ENCODE data around the gene SMIM43.
A peak's percentile ranks its signal among the peaks of the same experiment; 100 is the strongest.
"Not testable (repeated sequence)": the region's sequence is repeated elsewhere in the genome, so short reads cannot be mapped to it uniquely, and the experiment has no call there.

SMIM43 gene

DNA sequence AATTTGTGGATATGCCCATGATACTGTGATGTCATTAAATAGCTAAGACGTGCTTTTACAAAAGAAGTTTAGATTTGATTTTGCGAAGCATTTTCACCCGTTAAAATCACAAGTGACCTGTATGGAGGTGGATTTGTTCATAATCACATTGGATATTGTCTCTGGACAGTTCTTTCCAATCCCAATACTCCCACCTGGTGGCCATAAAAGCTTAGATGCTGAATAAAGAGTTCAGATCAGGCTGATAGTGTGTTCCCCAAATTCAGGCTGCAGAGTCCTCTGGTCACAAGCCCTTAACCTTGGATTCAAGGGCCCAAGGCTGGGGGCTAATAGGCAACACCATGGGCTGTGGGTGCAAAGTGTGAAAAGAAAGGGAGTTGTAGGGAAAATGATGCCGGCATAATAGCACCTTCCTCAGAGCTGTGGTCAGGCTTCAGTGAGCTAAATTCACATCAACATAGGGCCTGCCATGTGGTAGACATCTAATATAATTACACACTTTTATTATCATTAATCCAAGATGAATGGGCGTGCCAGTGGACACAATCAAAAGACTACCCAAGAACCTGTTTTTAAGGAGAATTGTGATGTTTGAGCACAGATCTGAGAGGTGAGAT is 28.1 kb downstream of the SMIM43 start:
- DNase-seq (ENCODE audit: low read depth in 2 of 2), result no peak

DNA sequence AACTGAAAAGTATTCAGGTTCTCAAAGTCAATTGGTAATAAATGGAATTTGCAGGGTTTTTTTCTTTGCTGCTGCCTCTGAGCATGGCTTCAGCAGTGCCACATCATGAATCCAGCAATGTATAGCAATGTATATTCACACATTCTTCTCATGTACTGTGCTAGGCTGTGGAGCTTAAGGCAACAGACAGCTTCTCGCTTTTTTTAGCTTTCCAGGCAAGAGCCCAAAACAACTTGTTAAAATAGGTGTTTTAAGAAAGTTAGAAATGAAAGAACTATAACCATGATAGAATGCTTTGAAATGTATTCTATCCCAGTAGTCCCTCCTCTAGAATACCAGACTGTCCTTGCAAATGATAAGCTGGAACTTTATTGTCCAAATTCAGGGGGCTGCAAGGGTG is 30.4 kb downstream of the SMIM43 start:
- DNase-seq (ENCODE audit: low read depth in 2 of 2), result no peak

DNA sequence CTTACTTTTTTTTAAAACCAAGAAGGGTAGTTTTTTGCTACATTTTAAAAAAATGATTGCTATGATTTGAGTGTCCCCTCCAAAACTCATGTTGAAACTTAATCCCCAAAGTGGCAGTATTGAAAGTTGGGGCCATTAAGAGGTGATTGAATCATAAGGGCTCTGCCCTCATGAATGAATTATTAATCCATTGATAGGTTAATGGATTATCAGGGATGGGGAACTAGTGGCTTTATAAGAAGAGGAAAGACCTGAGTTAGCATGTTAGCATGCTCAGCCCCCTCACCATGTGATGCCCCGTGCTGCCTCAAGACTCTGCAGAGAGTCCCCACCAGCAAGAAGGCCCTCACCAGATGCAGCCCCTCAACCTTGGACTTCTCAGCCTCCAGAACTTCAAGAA is 31.0 kb downstream of the SMIM43 start:
- DNase-seq (ENCODE audit: low read depth in 2 of 2), result no peak

DNA sequence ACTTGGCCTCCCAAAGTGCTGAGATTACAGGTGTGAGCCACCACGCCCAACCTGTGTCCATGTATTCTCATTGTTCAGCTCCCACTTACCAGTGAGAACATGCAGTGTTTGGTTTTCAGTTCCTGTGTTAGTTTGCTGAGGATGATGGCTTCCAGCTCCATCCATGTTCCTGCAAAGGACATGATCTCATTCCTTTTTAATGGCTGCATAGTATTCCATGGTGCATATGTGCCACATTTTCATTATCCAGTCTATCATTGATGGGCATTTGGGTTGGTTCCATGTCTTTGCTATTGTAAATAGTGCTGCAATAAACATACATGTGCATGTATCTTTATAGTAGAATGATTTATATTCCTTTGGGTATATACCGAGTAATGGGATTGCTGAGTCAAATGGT is 35.2 kb downstream of the SMIM43 start:
- DNase-seq (ENCODE audit: low read depth in 2 of 2), result not testable (repeated sequence)

DNA sequence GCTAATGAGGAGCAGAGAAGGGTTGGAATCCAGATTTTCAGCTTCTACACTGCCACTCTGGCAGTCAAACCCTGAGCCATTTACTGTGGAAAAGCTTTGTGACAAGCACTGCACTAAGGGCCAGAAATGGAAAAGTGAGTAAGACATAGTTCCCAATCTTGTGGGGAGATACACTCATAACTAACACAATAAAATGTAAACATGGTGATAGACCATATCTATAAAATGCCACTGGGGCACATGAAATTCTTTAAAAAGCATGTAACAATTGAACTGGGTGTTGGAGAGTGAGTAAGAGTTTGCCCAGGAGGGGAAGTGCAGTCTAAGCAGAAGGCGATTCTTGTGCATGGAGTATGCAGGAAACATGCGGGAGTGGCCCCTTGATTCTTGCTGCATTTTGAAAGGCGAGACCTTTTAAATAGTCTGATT is 36.2 kb downstream of the SMIM43 start:
- no peak for DNase-seq (ENCODE audit: low read depth in 2 of 2)

DNA sequence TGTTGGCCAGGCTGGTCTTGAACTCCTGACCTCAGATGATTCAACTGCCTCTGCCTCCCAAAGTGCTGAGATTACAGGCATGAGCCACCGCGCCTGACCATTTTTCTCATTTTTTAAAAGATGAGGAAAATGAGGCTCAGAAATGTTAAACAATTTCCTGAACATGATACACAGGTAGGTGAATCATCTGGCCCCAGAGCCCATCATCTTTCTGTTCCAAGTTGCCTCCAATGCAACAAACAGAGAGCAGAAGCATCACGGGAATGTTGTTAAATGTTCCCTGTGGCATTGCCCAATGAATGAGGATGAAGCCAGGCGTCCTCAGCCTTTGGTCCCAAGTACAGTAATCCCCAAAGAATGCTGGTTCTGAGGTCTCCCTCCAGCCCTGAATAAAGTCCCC is 36.9 kb downstream of the SMIM43 start:
- no peak for DNase-seq (ENCODE audit: low read depth in 2 of 2)

DNA sequence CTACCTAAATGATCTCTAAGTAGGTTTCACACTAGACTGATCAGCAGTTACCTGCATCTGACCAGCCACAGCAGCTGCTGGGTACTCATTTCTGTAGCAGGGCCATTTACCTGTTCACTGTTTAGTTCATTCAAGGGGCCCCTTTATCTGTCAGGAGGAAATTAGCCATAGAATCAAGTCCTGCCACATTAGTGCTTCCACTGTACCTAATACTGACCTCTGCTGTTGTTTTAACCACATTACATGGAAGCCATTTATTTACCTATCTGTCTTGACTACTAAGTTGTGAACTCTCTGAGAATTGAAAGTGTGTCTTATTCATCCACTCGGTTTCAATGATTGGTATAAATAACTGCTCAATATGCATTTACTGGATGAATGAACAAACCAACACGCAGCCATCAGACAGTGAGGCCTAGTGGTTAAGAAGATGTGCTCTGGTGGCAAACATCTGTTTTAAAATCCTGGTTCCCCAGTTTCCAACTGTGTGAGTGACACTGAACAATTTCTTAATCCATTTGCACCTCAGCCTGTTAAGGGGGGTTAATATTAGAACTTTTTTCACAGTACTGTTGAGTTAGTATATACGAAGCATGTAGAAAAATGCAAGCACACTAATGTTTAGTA is 38.2 kb downstream of the SMIM43 start:
- DNase-seq (ENCODE audit: low read depth in 2 of 2), result no peak

DNA sequence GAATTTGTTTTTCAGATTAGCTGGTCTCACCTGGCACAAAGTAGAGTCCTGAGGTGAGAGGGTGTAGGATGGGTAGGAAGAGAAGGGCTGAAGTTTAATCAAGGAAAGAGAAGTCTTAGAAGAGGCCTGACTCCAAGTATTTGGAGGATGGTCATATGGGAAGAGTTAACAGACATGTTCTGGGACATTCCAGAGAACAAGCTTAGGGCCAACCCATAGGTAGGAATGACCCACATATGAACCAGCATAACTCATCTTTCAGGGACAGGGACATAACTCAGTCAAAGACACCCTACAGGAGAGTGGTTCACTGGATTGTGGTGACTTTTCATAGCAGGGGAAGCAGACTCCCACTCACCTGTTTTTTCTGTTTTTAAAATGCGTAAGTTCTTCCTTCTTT is 40.3 kb downstream of the SMIM43 start:
- DNase-seq (ENCODE audit: low read depth in 2 of 2), result no peak

DNA sequence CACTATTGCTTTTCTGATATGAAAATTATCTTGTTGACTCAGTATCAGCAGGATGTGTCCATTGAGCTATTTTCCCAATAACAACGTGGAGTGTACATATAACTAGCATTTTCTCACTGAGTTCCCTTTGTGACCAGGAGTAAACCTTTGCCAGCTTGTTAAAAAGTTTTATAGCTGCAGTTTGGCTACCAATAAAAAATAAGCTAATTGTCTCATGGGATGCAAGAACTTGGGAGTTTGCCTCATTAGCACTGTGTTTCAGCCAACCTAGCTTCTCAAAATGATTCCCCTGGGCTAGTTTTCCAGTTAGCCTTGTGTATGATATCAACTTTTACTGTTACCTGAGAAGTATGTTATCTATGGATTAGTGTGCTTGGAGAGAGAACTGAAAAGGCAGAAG is 43.3 kb downstream of the SMIM43 start:
- DNase-seq (ENCODE audit: low read depth in 2 of 2), result no peak

DNA sequence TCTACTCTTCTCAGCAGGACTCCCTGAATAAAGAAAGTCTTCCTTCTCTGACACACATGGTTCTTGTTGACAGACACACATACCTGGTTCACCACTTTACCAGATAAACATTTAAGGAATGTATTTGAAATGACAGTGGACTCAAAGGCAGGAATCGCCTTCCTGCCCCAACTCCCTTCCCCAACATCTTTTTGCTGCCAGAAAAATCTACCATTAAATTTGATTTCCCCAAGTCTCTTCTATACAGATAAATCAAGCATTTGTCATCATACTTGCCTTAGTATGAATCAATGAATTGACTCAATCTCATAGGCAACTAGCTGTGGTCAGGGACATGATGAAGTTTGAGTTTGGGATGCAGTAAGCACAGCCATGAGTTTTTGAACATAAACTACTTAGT is 44.9 kb downstream of the SMIM43 start:
- no peak for DNase-seq (ENCODE audit: low read depth in 2 of 2)

DNA sequence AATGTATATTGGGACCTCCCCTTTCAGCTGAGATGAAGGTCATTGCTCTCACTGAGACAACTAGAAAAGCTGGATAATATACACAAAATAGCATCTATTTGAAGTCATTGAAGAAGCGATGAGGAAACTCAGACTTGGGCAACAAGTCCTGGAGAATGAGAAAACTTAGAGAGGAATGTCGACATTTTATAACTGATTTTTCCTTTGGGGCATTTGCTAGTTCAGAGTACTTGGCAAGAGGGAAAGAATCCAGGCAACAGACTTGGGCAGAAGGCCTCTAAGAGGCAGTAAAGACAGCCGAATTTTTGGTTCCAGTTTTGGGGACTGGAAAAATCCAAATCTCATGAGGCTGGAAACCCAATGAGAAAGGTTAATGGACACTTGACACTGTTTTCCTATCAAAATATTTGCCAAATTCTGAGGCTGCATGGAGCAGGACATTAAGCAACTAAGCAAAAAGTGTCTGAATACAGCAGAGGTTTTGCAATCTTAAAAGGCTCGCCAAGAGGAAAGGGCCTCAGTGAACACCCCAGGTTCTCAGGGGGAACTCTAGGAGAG is 47.2 kb downstream of the SMIM43 start:
- DNase-seq (ENCODE audit: low read depth in 2 of 2), result no peak

DNA sequence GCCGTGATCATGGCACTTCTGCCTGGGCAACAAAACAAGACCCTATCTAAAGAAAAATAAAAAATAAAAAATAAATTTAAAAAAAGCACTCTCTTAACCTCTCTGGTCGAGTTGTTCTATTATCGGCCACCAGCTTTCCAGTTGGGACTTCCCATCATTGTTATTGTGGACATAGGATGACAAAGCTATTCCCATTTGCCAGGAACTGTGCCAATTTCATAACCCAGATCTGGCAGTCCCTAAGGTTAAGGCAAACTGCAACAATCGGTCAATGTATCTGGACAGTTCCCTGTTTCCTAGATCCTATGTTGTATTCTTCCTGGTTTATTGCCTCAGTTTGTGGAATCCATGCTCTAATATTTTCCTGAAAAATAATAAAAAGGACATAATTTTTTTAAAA is 50.4 kb downstream of the SMIM43 start:
- no peak for DNase-seq (ENCODE audit: low read depth in 2 of 2)

DNA sequence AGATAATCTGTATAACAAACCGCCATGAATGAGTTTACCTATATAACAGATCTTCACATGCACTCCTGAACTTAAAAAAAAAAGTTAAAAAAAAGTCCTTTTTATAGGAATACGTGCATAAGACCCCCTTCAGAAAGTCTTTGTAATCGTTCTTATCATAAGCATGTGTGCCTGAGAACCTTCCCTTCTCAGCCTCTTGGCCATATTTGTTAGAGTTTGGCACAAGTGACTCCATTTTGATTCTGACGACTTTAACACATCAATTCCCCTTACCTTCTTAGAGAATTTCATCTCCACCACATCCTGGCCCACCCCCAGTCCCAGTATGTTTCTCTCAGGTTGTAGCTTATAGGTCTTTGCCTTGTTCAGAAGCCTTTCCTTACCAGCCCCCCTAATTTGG is 52.2 kb downstream of the SMIM43 start:
- no peak for DNase-seq (ENCODE audit: low read depth in 2 of 2)

DNA sequence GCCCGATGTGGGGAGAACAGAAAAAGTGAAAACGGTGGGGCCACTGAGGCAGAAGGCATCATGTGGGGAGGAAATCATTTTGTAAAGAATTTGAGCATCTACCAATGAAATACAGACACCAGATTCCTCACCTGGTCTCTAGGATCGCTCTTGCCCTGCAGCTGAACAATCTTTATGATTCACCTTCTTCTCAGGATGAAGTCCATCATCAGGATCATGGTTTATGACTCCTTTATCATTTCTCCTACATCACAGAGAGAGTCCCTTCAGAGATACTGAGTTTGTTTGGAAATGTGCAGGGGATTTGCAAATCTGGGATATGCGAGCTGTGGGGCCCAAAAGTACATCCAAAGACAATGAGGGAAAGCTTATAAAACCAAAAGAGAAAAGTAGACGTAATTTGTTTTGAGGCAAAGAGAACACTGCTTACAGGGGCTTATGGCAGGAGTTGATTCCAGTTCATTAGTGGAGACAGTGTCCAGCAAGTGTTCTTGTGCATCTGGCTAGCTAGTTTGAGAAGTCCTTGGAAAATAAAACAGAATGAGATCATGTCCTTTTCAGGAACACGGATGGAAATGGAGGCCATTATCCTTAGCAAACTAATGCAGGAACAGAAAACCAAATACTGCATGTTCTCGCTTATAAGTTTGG is 52.8 kb downstream of the SMIM43 start:
- no peak for DNase-seq (ENCODE audit: low read depth in 2 of 2)

DNA sequence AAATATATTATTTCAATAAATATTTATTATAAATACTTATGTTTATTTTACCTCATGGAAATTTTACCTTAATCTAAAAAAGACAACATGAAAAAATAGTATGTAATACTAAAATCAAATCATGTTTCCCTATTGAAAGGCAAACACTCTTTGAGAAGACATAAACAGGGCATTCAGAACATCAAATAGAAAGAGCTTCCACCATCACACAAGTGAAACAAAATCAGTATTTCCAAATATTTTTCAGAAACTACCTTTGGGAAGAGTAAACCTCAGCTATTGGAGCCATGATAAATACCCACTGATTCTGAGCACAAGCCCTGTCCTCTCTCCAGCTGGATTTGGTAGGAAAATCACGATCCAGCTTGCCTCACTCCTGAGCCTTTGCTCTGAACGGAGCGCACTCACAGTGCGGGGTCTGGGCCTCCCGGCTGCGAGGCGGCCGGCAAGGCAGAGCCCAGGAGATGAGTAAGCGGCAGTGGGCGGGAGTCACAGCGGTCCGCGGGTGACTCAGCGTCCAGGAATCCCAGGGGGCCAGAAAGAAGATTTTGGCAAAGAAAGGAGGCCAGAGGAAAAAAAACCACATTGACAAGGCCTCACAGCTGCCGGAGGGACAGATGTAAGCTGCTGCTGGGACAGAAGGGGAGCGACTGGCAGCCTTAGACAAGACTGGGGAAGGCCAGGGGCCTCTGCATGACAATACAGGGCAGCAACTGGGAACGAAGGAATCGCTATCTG is 53.5 kb downstream of the SMIM43 start:
- peak; percentile 47 to 59 for DNase-seq (ENCODE audit: low read depth in 2 of 2)

DNA sequence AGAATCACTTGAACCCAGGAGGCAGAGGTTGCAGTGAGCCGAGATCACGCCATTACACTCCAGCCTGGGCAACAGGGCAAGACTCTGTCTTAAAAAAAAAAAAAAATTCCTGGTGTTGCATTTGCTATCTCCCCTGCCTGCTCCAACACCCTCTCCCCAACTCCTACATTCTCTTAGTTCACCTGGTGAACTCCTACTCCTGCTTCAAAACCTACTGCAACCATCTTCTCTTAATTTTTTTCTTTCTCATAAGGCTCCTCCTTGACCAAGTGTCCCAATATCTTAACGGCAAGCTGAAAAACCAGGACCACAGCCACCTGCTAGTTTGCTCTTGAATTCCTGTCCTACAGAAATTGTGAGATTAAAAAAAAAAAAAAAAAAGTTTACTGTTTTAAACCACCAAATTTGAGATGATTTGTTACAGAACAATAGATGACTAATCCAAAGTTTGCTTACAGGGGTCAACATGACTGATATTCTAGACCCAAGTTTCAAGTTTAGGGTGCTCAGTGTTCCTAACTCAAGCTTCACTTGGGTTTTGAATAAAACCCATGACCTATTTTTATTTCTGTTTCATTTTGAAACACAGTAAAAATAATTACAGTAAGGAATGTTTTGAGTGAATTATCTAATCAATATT is 55.1 kb downstream of the SMIM43 start:
- no peak for DNase-seq (ENCODE audit: low read depth in 2 of 2)
